Right ventricle myocardium superior (tissue), 1 donor: ENCODE measurements around the gene ANKRD37. TPM values are rescaled to one million over a fixed set of nuclear protein-coding genes. Genes with fewer than 3 reads are reported as not detected.

Source experiments
- ATAC-seq: fragments of 200-7000 bp; cut with Tn5 transposase; one replicate; pipeline ENCODE4 v1.9.1; 2020; ENCODE audit warnings: mild to moderate bottlenecking; ENCODE audit not compliant: poor library complexity
- DNase-seq: peaks from one replicate; pipeline ENCODE4 v3.0.0-alpha.2; 2020
- intact Hi-C: fragments of 100-400 bp; cut with DNase I; formaldehyde crosslinking; loops from one replicate; pipeline ENCODE4 v1.11.2; 2022
- total RNA-seq: library from RNA; stranded (reverse); fragmentation: NEBNext Ultra II Directional; extraction: Animal tissue kit (Norgen Biotek cat#: 25700); gene quantifications from one replicate; pipeline ENCODE4 v1.2.1, GENCODE V29; 2021
- donor health status: DM: no; HTN: yes; CAD: no; lungs with severe emphysema.

ANKRD37 gene
- total RNA-seq, 1 donor from 2014 or later: 22.1 TPM

GRCh38 chr4:185404031-185404430 is 7.4 kb downstream of the ANKRD37 start:
- intact Hi-C loops: loop anchor here (10.0 kb wide), 1 partner anchor 191 kb away; no protein-coding TSS in a partner anchor
- DNase-seq (no peak), ATAC-seq (no peak)

GRCh38 chr4:185405296-185405999 is 8.8 kb downstream of the ANKRD37 start:
- no peak for ATAC-seq

GRCh38 chr4:185408432-185408831 is 11.8 kb downstream of the ANKRD37 start:
- DNase-seq (no peak), ATAC-seq (no peak)
- intact Hi-C loops: loop anchor here (10.0 kb wide), 1 partner anchor 186 kb away; no protein-coding TSS in a partner anchor

More at GRCh38 chr4:185405296-185405999, 8.8 kb downstream of the ANKRD37 start:
- no peak for DNase-seq
- intact Hi-C loops: loop anchor here (10.0 kb wide), 1 partner anchor 189 kb away; no protein-coding TSS in a partner anchor

GRCh38 chr4:185411849-185412248 is 15.2 kb downstream of the ANKRD37 start:
- DNase-seq (no peak), ATAC-seq (no peak)
- intact Hi-C loops: no loop called here

- intact Hi-C loops: no loop called here
- ATAC-seq: peak; percentile 44
- DNase-seq: no peak
These were observed 15.8 kb downstream of the ANKRD37 start for GRCh38 chr4:185412412-185412811.

DNA sequence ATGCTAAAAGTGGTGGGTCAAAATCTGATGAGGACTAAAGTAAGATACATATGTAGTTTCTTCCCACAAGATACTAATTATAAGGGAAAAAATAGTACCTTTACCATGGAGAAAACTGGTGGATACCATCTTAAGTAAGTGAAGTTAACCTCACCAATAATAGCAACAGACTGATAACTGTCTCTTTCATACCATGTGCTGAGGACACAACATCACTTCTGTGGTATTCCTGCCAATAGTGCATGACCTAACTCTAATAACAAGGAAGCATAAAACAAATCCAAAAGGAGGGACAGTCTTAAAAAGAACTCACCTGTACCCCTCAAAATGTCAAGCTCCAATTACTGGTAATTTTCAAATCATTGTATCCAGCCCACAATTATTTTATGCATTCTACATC is 20.3 kb downstream of the ANKRD37 start:
- intact Hi-C loops: no loop called here
- ATAC-seq (peak; percentile 64), DNase-seq (no peak)

GRCh38 chr4:185421366-185422124 is 24.9 kb downstream of the ANKRD37 start:
- intact Hi-C loops: no loop called here
- ATAC-seq (no peak), DNase-seq (no peak)

DNA sequence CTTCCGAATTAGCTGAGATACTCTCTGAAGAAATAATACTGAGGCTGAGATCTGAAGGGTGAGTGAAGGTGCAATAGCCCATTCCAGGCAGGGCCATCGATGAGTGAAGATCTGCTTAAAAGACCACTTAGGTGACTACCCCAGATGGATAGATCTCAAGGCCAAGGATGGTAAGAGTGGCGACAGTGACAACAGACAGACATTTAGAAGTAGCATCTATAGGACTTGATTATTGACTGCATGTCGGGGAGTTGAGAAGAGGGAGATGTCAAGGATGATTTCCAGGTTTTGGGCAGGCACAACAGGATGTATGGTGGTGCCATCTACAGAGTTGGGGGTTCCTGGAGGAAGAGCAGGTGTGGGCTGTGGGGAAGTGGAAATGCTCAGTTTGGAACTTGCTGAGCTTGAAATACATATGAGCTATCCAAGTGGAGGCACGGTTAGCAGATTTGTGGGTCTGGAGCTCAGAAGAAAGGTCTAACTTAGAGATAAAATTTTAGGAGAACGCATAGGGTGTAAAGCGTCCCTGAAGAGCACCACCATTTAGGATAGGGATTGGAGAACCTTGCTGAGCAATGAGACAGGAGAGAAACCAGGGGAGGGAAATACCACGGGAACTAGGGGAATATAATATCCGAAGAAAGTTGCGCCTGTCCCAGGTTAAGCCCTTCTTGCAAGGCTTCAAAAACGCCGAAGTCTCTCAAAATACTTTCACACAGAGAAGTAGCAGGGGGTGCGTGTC is 28.4 kb downstream of the ANKRD37 start:
- ATAC-seq (peak; percentile 43), DNase-seq (no peak)
- intact Hi-C loops: loop anchor here (2.0 kb wide), 1 partner anchor 46 kb away; the partner anchor contains the start of gene CCDC110

GRCh38 chr4:185425647-185426352 is 29.2 kb downstream of the ANKRD37 start, which contains the start of gene UFSP2:
Gene UFSP2, minus strand, starts transcription at chr4:185425964. Its CDS starts 96 bp downstream, at chr4:185425868.
- peak; percentile 94 for DNase-seq
- intact Hi-C loops: loop anchor here (2.0 kb wide), 1 partner anchor 45 kb away; the partner anchor contains the start of gene CCDC110
- ATAC-seq: peak; percentile 98

- DNase-seq (no peak), ATAC-seq (no peak)
- intact Hi-C loops: no loop called here
These were observed 30.5 kb downstream of the ANKRD37 start for GRCh38 chr4:185426960-185427688.

DNA sequence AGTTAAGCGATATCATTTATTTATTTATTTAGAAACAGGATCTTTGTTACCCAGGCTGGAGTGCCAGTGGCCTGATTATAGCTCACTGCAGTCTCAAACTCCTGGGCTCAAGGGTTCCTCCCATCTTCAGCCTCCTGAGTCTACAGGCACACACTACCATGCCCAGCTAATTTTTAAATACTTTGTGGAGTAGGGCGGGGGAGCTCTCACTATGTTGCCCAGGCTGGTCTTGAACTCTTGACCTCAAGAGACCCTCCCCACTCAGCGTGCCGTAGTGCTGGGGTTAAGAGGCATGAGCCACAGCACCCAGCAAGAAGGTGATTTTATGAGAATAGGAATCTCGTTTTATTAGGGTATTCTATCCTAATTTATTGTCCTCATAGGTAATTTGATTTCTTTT is 33.0 kb downstream of the ANKRD37 start:
- DNase-seq (no peak), ATAC-seq (no peak)
- intact Hi-C loops: no loop called here

- intact Hi-C loops: no loop called here
- no peak for DNase-seq
- no peak for ATAC-seq
These were observed 38.8 kb downstream of the ANKRD37 start for GRCh38 chr4:185435466-185435865.

DNA sequence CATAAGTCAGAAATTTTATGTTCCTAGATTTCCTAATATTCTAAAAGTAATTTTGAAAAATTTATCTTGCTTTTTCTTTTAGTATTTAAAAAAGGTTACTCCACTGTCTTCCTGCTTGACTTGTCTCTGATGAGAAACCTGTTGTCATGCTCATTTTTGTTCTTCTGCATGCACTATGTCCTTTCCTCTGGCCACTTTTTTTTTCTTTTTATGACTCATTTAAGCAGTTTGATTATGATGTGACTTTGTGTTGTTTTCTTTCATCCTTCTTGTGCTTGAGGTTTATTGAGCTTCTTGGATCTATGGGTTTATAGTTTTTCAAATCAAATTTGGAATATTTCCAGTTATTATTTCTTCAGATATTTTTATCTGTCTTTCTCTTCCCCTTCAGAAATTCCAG is 41.2 kb downstream of the ANKRD37 start:
- intact Hi-C loops: no loop called here
- ATAC-seq (no peak), DNase-seq (no peak)

DNA sequence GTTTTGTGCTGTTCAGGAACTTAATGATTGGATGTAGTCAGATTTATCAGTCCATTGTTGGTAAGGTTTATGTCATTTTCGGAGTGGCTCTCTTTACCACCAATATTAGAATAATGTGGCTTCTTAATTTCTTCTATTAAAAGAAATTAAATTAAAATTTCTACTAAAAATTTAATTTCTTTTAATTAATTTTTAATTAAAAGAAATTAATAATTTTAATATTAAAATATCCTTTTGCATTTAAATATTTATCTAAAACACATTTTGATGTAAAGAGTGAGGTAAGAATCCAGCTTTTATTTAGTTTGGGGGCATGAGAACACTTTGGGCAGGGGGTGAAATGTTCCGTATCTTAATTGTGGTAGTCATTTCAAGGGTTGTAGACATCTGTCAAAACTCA is 44.8 kb downstream of the ANKRD37 start:
- ATAC-seq (no peak), DNase-seq (no peak)
- intact Hi-C loops: no loop called here

DNA sequence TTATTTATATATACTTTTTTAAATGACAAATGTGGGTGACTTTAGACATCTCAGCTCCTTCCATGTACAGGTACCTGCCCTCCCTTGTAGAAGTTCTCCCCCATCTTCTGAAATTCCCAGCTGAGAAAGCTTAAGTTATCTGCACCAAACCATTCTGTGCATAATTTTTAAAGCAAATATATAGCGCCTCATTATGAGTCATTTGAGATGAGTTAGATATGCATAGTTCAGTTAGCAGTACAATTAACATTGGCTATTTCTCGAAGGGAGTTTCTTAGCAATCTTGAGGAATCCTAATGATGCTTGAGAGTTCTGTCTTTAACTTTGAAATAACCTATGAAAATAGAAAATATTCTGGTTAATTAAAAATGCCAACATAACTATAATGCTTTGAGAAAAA is 48.6 kb downstream of the ANKRD37 start:
- DNase-seq: no peak
- intact Hi-C loops: no loop called here

More for the DNA sequence above, 48.6 kb downstream of the ANKRD37 start:
- no peak for ATAC-seq
